Measurements from ENCODE around the gene OR51L1. TPM values are rescaled to one million over a fixed set of nuclear protein-coding genes. Genes with fewer than 3 reads are reported as not detected.

OR51L1 gene
- total and polyA plus RNA-seq, 11 donors = not detected

GRCh38 chr11:5007561-5007960, 12.9 kb downstream of the OR51L1 start:
- intact Hi-C loops (cut with DNase I) = loop anchor here in 7 of 10 donors (5.0 to 10.0 kb wide), 5 partner anchors 370 to 825 kb away; partner anchors contain the start of gene OR51D1 (in 1 of the 7)
- Histone ChIP-seq H3K4me1 (no peaks in the 10 kb centered on the region), H3K27ac (no peak overlapping the region), H3K27me3 (peaks cover 0 to 10% (median 0%) of the 10 kb centered on the region in 9 donors), H3K36me3 (no peaks in the 10 kb centered on the region), H3K4me3 (no peak overlapping the region), H3K9me3 (no peaks in the 10 kb centered on the region)
- DNase-seq (no peak), ATAC-seq (no peak)
- WGBS, 4 donors = 56 to 76% (median 69%) methylated on average over 2 of the region's 2 CpGs
- no peak for TF ChIP-seq POLR2A (IDR thresholded peaks at IDR 0.05)
- no peak for TF ChIP-seq CTCF (IDR thresholded peaks at IDR 0.05)

- ATAC-seq (no peak), DNase-seq (no peak)
- peaks cover 0 to 5% (median 0%) of the 10 kb centered on the region in 9 donors for H3K27me3 ChIP-seq
- WGBS, 4 donors = 60 to 67% (median 65%) methylated on average over 8 of the region's 8 CpGs
- intact Hi-C loops (cut with DNase I) = no loop called here
- no peak overlapping the region for H3K4me3 ChIP-seq
- H3K27ac ChIP-seq = no peak overlapping the region
- no peaks in the 10 kb centered on the region for H3K9me3 ChIP-seq
- no peaks in the 10 kb centered on the region for H3K36me3 ChIP-seq
- H3K4me1 ChIP-seq = no peaks in the 10 kb centered on the region
- TF ChIP-seq CTCF (IDR thresholded peaks at IDR 0.05) (no peak), POLR2A (IDR thresholded peaks at IDR 0.05) (no peak)
Observed at GRCh38 chr11:5011254-5011653, 16.6 kb downstream of the OR51L1 start.

- Histone ChIP-seq H3K27ac (no peak overlapping the region), H3K27me3 (peaks cover 0 to 5% (median 0%) of the 10 kb centered on the region in 9 donors), H3K36me3 (no peaks in the 10 kb centered on the region), H3K4me1 (no peaks in the 10 kb centered on the region), H3K9me3 (no peaks in the 10 kb centered on the region), H3K4me3 (no peak overlapping the region)
- ATAC-seq (no peak), DNase-seq (no peak)
- no peak for TF ChIP-seq POLR2A (IDR thresholded peaks at IDR 0.05)
- TF ChIP-seq CTCF (IDR thresholded peaks at IDR 0.05) = no peak
- 76 to 89% (median 82%) methylated on average over 1 of the region's 1 CpG for WGBS, 4 donors
- intact Hi-C loops (cut with DNase I) = no loop called here
Observed at GRCh38 chr11:5013012-5013411, 18.4 kb downstream of the OR51L1 start.

- peak overlapping the region in 2 of 12 donors; percentile 12 to 33 for H3K27ac ChIP-seq
- TF ChIP-seq CTCF (IDR thresholded peaks at IDR 0.05) (no peak), POLR2A (IDR thresholded peaks at IDR 0.05) (no peak)
- WGBS, 4 donors = 33 to 85% (median 60%) methylated on average over 1 to 2 of the region's 2 CpGs
- H3K27me3 ChIP-seq = no peaks in the 10 kb centered on the region
- intact Hi-C loops (cut with DNase I) = no loop called here
- ATAC-seq = peak; percentile 71 to 96 (median 91)
- H3K4me1 ChIP-seq = peaks cover 0 to 10% (median 0%) of the 10 kb centered on the region in 12 donors
- H3K4me3 ChIP-seq = no peak overlapping the region
- peaks cover 0 to 24% (median 4%) of the 10 kb centered on the region in 12 donors for H3K9me3 ChIP-seq
- no peak for DNase-seq
- H3K36me3 ChIP-seq = no peaks in the 10 kb centered on the region
Observed at GRCh38 chr11:5021996-5022395, 27.3 kb downstream of the OR51L1 start.

All from heart left ventricle (tissue), 16 donors.